K562 (cell line): ENCODE data around the gene SLC12A1.

Experiments used
- DPF2 ChIP-seq: fragments of 450-650 bp; IDR thresholded peaks from 2 replicates; pipeline ENCODE4 v1.6.1; 2016
- SMAD3 ChIP-seq: fragments of 450-650 bp; formaldehyde crosslinking; conservative IDR thresholded peaks from 2 replicates; pipeline ENCODE4 v1.4.0; 2020; ENCODE audit warnings: mild to moderate bottlenecking
- SPI1 ChIP-seq: IDR thresholded peaks from 2 replicates; pipeline ENCODE4 v1.6.1; 2011; ENCODE audit warnings: low read depth, low read length, control low read depth, borderline replicate concordance
- ZNF282 ChIP-seq: sonication (generic); formaldehyde crosslinking; IDR thresholded peaks from 2 replicates; pipeline ENCODE4 v1.8.1; 2023; ENCODE audit warnings: missing genetic modification reagents
- TF ChIP-seq, protein P1 (sequence below), 3 experiments: IDR thresholded peaks in 2 of 3; conservative IDR thresholded peaks in 1 of 3; 2 replicates each; pipeline ENCODE4 v1.5.1; 2011 to 2012; ENCODE audit warnings: low read length in 3 of 3, mild to moderate bottlenecking in 3 of 3, control low read depth in 2 of 3, improper control_type of control experiment in 1 of 3, inconsistent platforms in 1 of 3, low read depth in 1 of 3, mixed read lengths in 1 of 3, moderate library complexity in 1 of 3; ENCODE audit not compliant: insufficient read depth in 2 of 3

- TF ChIP-seq ZNF282 (CRISPR knock-in tag) (no peak), SMAD3 (CRISPR knock-in tag) (no peak), SPI1 (no peak), DPF2 (no peak)
- TF ChIP-seq, protein P1, sequence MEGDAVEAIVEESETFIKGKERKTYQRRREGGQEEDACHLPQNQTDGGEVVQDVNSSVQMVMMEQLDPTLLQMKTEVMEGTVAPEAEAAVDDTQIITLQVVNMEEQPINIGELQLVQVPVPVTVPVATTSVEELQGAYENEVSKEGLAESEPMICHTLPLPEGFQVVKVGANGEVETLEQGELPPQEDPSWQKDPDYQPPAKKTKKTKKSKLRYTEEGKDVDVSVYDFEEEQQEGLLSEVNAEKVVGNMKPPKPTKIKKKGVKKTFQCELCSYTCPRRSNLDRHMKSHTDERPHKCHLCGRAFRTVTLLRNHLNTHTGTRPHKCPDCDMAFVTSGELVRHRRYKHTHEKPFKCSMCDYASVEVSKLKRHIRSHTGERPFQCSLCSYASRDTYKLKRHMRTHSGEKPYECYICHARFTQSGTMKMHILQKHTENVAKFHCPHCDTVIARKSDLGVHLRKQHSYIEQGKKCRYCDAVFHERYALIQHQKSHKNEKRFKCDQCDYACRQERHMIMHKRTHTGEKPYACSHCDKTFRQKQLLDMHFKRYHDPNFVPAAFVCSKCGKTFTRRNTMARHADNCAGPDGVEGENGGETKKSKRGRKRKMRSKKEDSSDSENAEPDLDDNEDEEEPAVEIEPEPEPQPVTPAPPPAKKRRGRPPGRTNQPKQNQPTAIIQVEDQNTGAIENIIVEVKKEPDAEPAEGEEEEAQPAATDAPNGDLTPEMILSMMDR (IDR thresholded peaks at IDR 0.05 in 2 of 3, conservative IDR thresholded peaks at IDR 0.05 in 1 of 3; ENCODE audit: insufficient read depth in 2 of 3, low read depth in 1 of 3, low read length in 3 of 3): no peak
These were observed 107.1 kb downstream of the SLC12A1 start for GRCh38 chr15:48313216-48313615.
